Stimulated activated naive CD4-positive, alpha-beta T cell (primary cell): ENCODE results near the gene PF4V1.

ENCODE experiments used
- DNase-seq, 6 experiments: peaks; one replicate each; lab custom pipeline; 2025; lab: John Stamatoyannopoulos, UW

The PF4V1 gene

GRCh38 chr4:73847526-73848182 is 5.4 kb upstream of the PF4V1 start:
- DNase-seq: no peak

GRCh38 chr4:73848183-73848777 is 4.8 kb upstream of the PF4V1 start:
- no peak for DNase-seq

GRCh38 chr4:73850261-73850970 is 2.7 kb upstream of the PF4V1 start:
- no peak for DNase-seq

- no peak for DNase-seq
These were observed 1.8 kb upstream of the PF4V1 start for GRCh38 chr4:73851293-73851692.

- DNase-seq: no peak
These were observed 325 bp upstream of the PF4V1 start for GRCh38 chr4:73852771-73853170.

GRCh38 chr4:73853718-73854473 is 800 bp downstream of the PF4V1 start:
- DNase-seq: no peak

- no peak for DNase-seq
These were observed 2.3 kb downstream of the PF4V1 start for GRCh38 chr4:73855406-73855805.

- DNase-seq: no peak
These were observed 3.4 kb downstream of the PF4V1 start for GRCh38 chr4:73856518-73856917.

- no peak for DNase-seq
These were observed 6.6 kb downstream of the PF4V1 start for GRCh38 chr4:73859614-73860088.

GRCh38 chr4:73860181-73860580 is 7.1 kb downstream of the PF4V1 start:
- no peak for DNase-seq

- no peak for DNase-seq
These were observed 7.8 kb downstream of the PF4V1 start for GRCh38 chr4:73860917-73861316.

- no peak for DNase-seq
These were observed 9.2 kb downstream of the PF4V1 start for GRCh38 chr4:73862322-73862721.

GRCh38 chr4:73864365-73864764 is 11.3 kb downstream of the PF4V1 start:
- no peak for DNase-seq

- no peak for DNase-seq
These were observed 11.9 kb downstream of the PF4V1 start for GRCh38 chr4:73864961-73865360.

GRCh38 chr4:73865431-73866096 is 12.5 kb downstream of the PF4V1 start:
- no peak for DNase-seq

- DNase-seq: no peak
These were observed 13.2 kb downstream of the PF4V1 start for GRCh38 chr4:73866246-73866645.

- no peak for DNase-seq
These were observed 14.7 kb downstream of the PF4V1 start for GRCh38 chr4:73867783-73868182.

- no peak for DNase-seq
These were observed 15.4 kb downstream of the PF4V1 start for GRCh38 chr4:73868206-73869129.

- DNase-seq: no peak
These were observed 16.3 kb downstream of the PF4V1 start, which contains the start of gene CXCL1 for GRCh38 chr4:73869130-73870055. TSS of gene CXCL1 (plus strand) at chr4:73869393. CDS start at chr4:73869471, 78 bp downstream.

- no peak for DNase-seq
These were observed 17.2 kb downstream of the PF4V1 start for GRCh38 chr4:73870260-73870659.
